Stimulated activated CD4-positive, alpha-beta T cell treated with anti-CD3 and anti-CD28 coated beads, Interleukin-1b, Interleukin-23, amount 100 ng/mL, for 4 hours (primary cell): ENCODE results near the gene PRSS1.
"Not testable (repeated sequence)": the region's sequence is repeated elsewhere in the genome, so short reads cannot be mapped to it uniquely, and the experiment has no call there.

Experiments
- DNase-seq, 2 donors: peaks; one replicate each; pipeline ENCODE4 v3.0.0-alpha.2; 2020; ENCODE audit warnings: low read depth in 2 of 2

The PRSS1 gene

GRCh38 chr7:142749218-142749993, at the start of gene PRSS1:
Gene PRSS1 (plus strand): TSS chr7:142749472. CDS start chr7:142749485, 13 bp downstream.
- no peak for DNase-seq

DNA sequence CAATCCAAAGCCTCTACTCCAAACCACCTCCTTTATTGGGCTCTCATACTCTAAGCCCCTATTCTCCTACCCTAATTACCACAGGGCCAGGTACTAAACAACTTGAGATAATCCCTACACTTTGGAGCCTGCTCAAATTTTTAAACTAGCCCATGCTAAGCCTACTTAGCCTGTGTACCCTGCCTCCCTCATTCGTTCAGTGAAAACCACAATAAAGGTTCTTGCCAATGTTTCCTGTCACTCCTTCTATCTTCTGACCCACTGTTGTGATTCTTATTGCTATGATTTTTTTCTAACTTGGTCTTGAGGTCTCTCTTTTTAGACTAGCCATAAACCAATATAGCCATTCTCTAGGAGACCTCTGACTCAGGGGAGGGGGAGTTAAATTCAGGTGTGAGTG, 48.3 kb upstream of the PRSS1 start:
- DNase-seq = not testable (repeated sequence)

GRCh38 chr7:142703655-142704305, 45.5 kb upstream of the PRSS1 start:
- DNase-seq = no peak

- not testable (repeated sequence) for DNase-seq
Observed at GRCh38 chr7:142708726-142709125, 40.5 kb upstream of the PRSS1 start.

DNA sequence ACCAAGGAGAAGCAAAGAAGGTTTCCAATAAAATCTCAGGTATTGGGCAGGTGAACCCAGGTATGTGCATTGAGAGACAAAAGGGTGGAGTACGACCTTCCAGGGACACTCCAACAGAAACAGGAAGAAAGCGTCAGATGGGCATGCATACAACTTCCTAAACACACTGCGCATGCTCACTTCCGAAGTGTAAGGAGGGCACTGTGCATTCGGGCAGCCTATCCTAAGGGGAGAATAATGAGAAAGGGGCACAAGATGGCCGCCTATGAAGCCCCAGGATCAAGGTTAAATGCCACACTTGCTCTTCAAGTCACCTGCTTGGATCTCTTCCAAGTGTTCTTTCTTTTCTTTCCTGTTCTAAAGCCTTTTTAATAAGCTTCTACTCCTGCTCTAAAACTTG, 39.4 kb upstream of the PRSS1 start:
- no peak for DNase-seq

DNA sequence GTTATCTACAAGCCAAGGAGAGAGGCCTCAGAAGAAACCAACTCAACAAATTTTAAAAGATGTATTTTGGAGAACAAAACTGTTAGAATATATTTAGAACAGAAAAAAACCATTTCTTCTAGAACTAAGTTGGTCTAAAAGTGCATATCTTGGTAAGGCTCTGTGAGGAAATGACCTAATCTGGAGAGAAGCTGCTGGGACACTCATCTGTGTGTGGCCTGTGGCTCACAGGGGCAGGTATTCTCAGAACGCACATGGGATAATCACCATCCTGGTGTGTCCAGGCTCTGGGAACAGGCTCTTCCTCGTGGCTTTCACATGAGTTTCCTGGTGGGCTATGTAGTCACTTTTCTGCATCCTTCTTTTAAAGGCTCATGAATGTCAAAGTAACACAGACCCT, 38.1 kb upstream of the PRSS1 start:
- no peak for DNase-seq

- DNase-seq = no peak
Observed at GRCh38 chr7:142711746-142712616, 37.3 kb upstream of the PRSS1 start.

DNA sequence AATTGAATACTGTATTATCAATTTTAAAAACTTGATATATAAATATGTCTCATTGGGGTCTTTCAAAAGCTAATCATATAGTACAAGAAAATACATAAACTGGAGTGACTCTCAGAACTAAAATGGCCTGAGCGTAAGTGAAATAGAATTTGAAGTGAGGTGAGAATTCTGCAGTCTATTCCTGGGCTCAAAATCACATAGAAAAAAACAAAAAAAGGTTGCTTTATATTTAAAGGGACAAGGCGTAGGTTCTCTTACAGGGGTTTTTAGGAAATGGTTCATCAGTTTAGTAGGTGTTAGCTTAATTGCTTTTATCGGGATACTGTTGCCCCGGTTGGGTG, 36.7 kb upstream of the PRSS1 start:
- no peak for DNase-seq

DNA sequence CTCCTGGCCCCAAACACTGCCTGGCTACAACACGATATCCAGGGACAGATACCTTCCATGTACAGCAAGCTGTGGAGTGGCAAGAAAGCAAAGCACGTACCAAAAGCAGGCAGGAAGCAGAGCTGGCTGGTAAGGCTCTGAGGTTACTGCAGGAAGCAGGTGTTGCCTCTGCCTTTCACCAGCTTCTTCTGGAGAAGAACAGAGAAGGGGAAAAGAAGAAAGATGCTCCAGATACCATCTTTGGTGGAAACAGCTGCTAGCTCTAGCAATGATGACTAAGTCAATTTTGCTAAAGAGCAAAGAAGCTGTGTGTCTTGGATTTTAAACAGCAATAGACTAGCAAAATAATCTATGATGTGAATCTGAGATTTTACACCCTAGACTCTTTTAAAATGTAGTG, 34.9 kb upstream of the PRSS1 start:
- no peak for DNase-seq

- no peak for DNase-seq
Observed at GRCh38 chr7:142716596-142716995, 32.7 kb upstream of the PRSS1 start.

DNA sequence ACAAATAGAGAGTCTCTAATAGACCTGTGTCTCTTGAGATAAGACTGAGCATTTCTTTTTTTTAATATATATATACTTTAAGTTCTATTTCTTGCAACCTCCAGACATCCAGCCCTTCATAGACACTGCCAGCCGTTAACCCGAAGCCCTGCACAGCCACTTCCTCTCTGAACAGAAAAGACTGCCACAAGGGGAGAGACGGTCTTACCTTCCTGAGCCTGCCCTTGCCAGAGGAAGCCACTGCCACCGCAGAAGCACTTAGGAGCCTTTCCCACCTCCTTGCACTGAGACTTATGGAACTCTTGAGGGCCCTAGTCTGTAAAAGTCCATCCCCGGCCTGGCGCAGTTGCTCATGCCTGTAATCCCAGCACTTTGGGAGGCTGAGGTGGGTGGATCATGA, 31.8 kb upstream of the PRSS1 start:
- no peak for DNase-seq

GRCh38 chr7:142718313-142718712, 31.0 kb upstream of the PRSS1 start:
- no peak for DNase-seq

- no peak for DNase-seq
Observed at GRCh38 chr7:142720172-142720773, 29.0 kb upstream of the PRSS1 start.

DNA sequence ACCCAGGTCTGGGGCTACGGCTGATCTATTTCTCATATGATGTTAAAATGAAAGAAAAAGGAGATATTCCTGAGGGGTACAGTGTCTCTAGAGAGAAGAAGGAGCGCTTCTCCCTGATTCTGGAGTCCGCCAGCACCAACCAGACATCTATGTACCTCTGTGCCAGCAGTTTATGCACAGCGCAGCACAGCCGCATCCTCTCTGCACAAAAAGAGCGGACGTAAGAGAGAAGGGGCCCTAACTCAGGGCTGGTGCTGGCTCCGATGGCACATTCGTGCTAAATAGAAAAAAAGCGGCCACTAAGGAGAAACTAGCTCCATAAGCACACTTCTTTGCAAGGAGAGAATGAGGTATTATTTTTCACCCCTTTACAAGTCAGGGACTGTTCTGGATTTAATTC, 28.3 kb upstream of the PRSS1 start:
- DNase-seq = no peak

DNA sequence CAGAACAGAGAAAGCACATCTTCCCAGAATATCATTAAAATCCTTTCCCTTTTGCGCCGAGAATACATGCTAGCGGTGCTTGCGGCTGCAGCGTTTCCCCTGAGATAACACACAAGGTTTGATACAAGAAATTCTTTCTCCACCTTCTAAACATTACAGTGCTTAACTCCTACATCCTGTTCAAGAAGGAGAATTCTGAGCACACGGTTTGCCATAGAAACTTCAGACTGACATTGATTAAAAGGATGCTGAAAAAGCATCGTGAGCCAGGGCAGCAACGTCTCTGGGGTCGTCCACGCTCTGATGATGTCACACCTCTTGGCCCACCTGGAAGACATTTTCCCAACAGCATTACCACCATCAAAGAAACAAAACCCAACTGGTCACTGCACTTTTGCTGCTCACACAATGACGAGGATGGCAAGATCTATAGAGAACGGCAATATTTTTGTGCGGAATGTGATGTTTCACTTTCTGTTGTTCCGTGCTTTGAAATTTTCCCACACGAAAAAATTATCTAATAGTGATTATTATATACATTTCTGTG, 27.0 kb upstream of the PRSS1 start:
- no peak for DNase-seq

GRCh38 chr7:142733271-142733670, 16.0 kb upstream of the PRSS1 start:
- no peak for DNase-seq

- no peak for DNase-seq
Observed at GRCh38 chr7:142739923-142740492, 9.3 kb upstream of the PRSS1 start.

GRCh38 chr7:142740786-142741185, 8.5 kb upstream of the PRSS1 start:
- DNase-seq = no peak

DNA sequence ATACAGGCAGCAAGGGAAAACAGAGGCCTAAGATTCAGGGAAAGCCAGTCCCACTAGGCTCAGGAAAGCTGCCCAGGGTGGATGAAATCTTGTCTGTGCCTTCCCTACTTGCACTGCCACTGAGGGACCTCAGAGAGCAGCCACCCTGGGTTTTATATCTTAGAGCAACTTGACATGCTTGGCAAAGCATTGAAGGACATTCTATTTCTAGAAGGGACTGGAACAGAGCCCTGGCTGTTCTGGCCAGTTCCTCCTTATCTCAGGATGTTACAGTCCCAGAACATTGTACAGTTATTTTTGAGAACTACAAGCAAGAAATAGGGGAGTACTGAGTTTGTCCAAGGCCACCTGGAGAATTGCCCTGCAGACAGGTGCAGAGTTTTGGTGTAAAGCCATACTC, 7.3 kb upstream of the PRSS1 start:
- DNase-seq = not testable (repeated sequence)

- no peak for DNase-seq
Observed at GRCh38 chr7:142745091-142745635, 4.1 kb upstream of the PRSS1 start.

DNA sequence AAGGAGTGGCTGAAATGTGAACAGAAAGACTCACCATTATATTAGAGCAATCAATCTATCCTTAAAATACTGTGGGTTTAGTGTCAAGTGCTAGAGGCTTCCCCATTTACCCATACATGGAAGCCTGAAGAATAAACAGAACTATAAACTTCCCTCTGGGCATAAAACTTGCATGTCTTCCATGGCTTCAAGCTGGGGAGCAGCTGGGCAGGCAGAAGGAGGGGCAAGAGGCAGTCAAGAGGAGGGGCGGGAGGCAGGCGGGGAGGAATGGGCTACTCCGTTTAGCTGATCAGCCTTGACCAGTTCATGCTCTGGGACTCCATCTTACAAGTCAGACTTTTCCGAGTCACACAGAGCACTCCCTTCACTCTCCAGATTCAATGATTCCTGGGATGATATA, 3.5 kb upstream of the PRSS1 start:
- DNase-seq = no peak
